ENCODE data around the gene QPCT. TPM values are rescaled to one million over a fixed set of nuclear protein-coding genes. Genes with fewer than 3 reads are reported as not detected.

The QPCT gene
- polyA plus RNA-seq, 1 of the 3 experiments (the other 2 are of a cell fraction) = 0.12 TPM

DNA sequence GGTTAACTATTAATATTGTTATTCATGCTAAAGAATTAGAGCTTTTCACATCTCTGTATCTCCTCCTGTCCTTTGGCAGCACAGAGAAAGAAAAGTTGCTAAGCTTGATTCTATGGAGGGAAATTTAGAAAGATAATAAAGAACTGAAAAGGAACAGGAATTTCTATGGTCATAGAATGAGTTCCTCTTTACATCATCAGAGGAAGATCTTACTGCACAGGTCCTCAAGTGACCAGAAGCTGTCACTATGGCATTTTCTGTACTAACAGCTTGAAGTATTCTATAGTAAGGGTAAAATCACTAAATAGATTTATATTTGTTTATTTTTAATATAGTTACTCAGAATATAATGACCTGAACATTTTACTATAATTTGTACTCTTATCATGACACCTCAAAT, 13.7 kb upstream of the QPCT start:
- no peaks in the 10 kb centered on the region for H3K36me3 ChIP-seq (replicated peaks in 1 of 2; ENCODE audit: control insufficient read depth in 1 of 2, insufficient read depth in 2 of 2, low read length in 1 of 2)
- no peak overlapping the region for H3K9ac ChIP-seq
- H3K9me3 ChIP-seq = no peaks in the 10 kb centered on the region
- ChIA-PET POLR2A (no interaction called here), CTCF (interaction anchor here (0.8 to 1.6 kb wide), 7 partner anchors 13 to 547 kb away, joined by 3 to 6 read pairs (median 3); partner anchors contain the start of gene QPCT)
- no peak overlapping the region for H2AFZ ChIP-seq (ENCODE audit: low read depth)
- H3K9me2 ChIP-seq = no peaks in the 10 kb centered on the region
- H3F3A ChIP-seq (replicated peaks; ENCODE audit: insufficient read depth) = peaks cover 10% of the 10 kb centered on the region
- DNase-seq = no peak
- H3K27me3 ChIP-seq (ENCODE audit: insufficient read depth) = no peaks in the 10 kb centered on the region
- TF ChIP-seq GATA2 (CRISPR knock-in tag; IDR thresholded peaks at IDR 0.05) = no peak
- TF ChIP-seq JUND (IDR thresholded peaks at IDR 0.05) = no peak
- no peak for TF ChIP-seq POLR2AphosphoS5 (IDR thresholded peaks at IDR 0.05; ENCODE audit: low read depth, low read length)
- no peak for TF ChIP-seq MEF2A (IDR thresholded peaks at IDR 0.05; ENCODE audit: borderline replicate concordance, low read depth)
- no peak for TF ChIP-seq SIN3A (IDR thresholded peaks at IDR 0.05; ENCODE audit: borderline replicate concordance, low read depth, low read length)
- TF ChIP-seq FOXJ3 (CRISPR knock-in tag; IDR thresholded peaks at IDR 0.05) = no peak
- no peak for TF ChIP-seq NRF1 (IDR thresholded peaks at IDR 0.05; ENCODE audit: low read depth, low read length)
- TF ChIP-seq CTCF (IDR thresholded peaks at IDR 0.05) = no peak
- no peak for TF ChIP-seq RXRA (IDR thresholded peaks at IDR 0.05; ENCODE audit: borderline replicate concordance, low read depth)
- no peak for TF ChIP-seq EP300 (IDR thresholded peaks at IDR 0.05; ENCODE audit: borderline replicate concordance in 1 of 2, low read depth in 1 of 2, low read length in 1 of 2)
- no peak for TF ChIP-seq FOSL2 (IDR thresholded peaks at IDR 0.05; ENCODE audit: borderline replicate concordance, low read depth)
- no peak overlapping the region for H3K4me3 ChIP-seq (ENCODE audit: low read depth in 2 of 2, low read length in 1 of 2)
- peaks cover 8 to 16% of the 10 kb centered on the region in 2 experiments; a peak in 2 of 4 replicates for H3K4me1 ChIP-seq (ENCODE audit: control insufficient read depth in 1 of 2, insufficient read depth in 2 of 2, low read depth in 1 of 2, low read length in 1 of 2)
- no peak overlapping the region for H3K4me2 ChIP-seq
- no peaks in the 10 kb centered on the region for H3K79me2 ChIP-seq (ENCODE audit: insufficient read depth)
- no peak overlapping the region for H3K27ac ChIP-seq (ENCODE audit: low read depth in 2 of 2, low read length in 1 of 2)
- no peaks in the 10 kb centered on the region for H4K20me1 ChIP-seq (ENCODE audit: insufficient read depth)

- H3K9ac ChIP-seq = no peak overlapping the region
- H2AFZ ChIP-seq (ENCODE audit: low read depth) = no peak overlapping the region
- H3K4me1 ChIP-seq (ENCODE audit: control insufficient read depth in 1 of 2, insufficient read depth in 2 of 2, low read depth in 1 of 2, low read length in 1 of 2) = peaks cover 0 to under 1% of the 10 kb centered on the region in 2 experiments; a peak in 1 of 4 replicates
- no peaks in the 10 kb centered on the region for H3K79me2 ChIP-seq (ENCODE audit: insufficient read depth)
- POLR2A ChIA-PET = no interaction called here
- no peak overlapping the region for H3K27ac ChIP-seq (ENCODE audit: low read depth in 2 of 2, low read length in 1 of 2)
- CTCF ChIA-PET = no interaction called here
- DNase-seq = no peak
- 89% methylated on average over 3 of the region's 3 CpGs for WGBS (ENCODE audit: low lambda C conversion rate)
- no peak overlapping the region for H3K4me3 ChIP-seq (ENCODE audit: low read depth in 2 of 2, low read length in 1 of 2)
- H3K4me2 ChIP-seq = no peak overlapping the region
- H3K27me3 ChIP-seq (ENCODE audit: insufficient read depth) = no peaks in the 10 kb centered on the region
- no peaks in the 10 kb centered on the region for H3K9me2 ChIP-seq
- H4K20me1 ChIP-seq (ENCODE audit: insufficient read depth) = no peaks in the 10 kb centered on the region
- H3K9me3 ChIP-seq = no peaks in the 10 kb centered on the region
- H3K36me3 ChIP-seq (replicated peaks in 1 of 2; ENCODE audit: control insufficient read depth in 1 of 2, insufficient read depth in 2 of 2, low read length in 1 of 2) = no peaks in the 10 kb centered on the region
- no peaks in the 10 kb centered on the region for H3F3A ChIP-seq (replicated peaks; ENCODE audit: insufficient read depth)
- TF ChIP-seq EZH2phosphoT487 (IDR thresholded peaks at IDR 0.05; ENCODE audit: borderline replicate concordance, low read depth) = no peak
- no peak for TF ChIP-seq CTCF (IDR thresholded peaks at IDR 0.05)
- no peak for TF ChIP-seq IRF3 (IDR thresholded peaks at IDR 0.05; ENCODE audit: low read depth, low read length)
- TF ChIP-seq, protein P1, sequence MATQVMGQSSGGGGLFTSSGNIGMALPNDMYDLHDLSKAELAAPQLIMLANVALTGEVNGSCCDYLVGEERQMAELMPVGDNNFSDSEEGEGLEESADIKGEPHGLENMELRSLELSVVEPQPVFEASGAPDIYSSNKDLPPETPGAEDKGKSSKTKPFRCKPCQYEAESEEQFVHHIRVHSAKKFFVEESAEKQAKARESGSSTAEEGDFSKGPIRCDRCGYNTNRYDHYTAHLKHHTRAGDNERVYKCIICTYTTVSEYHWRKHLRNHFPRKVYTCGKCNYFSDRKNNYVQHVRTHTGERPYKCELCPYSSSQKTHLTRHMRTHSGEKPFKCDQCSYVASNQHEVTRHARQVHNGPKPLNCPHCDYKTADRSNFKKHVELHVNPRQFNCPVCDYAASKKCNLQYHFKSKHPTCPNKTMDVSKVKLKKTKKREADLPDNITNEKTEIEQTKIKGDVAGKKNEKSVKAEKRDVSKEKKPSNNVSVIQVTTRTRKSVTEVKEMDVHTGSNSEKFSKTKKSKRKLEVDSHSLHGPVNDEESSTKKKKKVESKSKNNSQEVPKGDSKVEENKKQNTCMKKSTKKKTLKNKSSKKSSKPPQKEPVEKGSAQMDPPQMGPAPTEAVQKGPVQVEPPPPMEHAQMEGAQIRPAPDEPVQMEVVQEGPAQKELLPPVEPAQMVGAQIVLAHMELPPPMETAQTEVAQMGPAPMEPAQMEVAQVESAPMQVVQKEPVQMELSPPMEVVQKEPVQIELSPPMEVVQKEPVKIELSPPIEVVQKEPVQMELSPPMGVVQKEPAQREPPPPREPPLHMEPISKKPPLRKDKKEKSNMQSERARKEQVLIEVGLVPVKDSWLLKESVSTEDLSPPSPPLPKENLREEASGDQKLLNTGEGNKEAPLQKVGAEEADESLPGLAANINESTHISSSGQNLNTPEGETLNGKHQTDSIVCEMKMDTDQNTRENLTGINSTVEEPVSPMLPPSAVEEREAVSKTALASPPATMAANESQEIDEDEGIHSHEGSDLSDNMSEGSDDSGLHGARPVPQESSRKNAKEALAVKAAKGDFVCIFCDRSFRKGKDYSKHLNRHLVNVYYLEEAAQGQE (IDR thresholded peaks at IDR 0.05; ENCODE audit: low read depth, low read length) = no peak
- TF ChIP-seq SMC3 (IDR thresholded peaks at IDR 0.05; ENCODE audit: low read depth, low read length) = no peak
- TF ChIP-seq TEAD4 (IDR thresholded peaks at IDR 0.05; ENCODE audit: borderline replicate concordance, insufficient read depth) = no peak
- no peak for TF ChIP-seq ZBTB33 (IDR thresholded peaks at IDR 0.05; ENCODE audit: borderline replicate concordance, low read depth)
Measured at GRCh38 chr2:37332560-37332959, 11.9 kb upstream of the QPCT start.

Data from SK-N-SH (cell line).